ENCODE data around the gene ORAI3.

ORAI3 gene

DNA sequence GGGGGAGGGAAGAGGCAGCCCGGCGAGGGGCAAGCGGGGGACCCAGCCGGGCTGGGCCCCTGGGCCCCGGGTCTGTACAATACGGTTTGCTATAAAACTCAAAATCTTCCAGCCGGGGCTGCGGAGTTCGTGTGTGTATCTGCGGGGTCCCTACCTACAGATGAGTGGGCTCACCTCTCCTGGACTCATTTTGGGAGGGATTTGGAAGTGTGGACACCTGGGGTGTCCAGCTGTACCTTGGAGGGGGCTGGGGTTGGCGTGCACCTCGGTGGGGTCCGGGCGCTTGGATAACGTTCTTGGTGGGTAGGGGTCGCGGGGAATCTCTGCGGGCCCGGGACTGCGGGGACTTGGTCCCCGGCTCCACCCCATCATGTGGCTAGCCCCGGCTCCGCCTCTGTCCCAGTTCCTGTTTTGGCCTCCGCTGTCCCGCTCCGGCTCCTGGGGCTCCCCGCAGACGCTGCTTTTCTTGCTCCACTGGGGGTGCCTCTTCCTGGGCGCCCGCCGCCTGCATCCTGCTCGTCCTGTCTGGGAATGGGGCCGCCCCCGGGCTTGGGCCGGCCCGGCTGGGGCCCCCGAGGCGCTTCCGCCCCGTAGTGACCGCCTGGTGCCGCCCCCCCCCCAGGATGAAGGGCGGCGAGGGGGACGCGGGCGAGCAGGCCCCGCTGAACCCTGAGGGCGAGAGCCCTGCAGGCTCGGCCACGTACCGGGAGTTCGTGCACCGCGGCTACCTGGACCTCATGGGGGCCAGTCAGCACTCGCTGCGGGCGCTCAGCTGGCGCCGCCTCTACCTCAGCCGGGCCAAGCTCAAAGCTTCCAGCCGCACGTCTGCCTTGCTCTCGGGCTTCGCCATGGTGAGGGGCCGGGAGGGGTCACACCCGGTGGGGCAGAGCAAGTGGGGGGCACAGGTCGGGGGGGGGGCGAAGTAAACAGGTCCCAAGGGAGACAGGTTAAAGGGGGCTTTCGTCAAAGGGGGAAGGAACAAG is at the start of gene ORAI3:
TSS of gene ORAI3 (plus strand) at position 402 of the 983 bp plus-strand sequence. CDS start at position 624, 222 bp downstream.
- Histone ChIP-seq H3K9me3 (ENCODE audit: insufficient read depth, low read length, severe bottlenecking) (no peaks in the 10 kb centered on the region), H3K27me3 (ENCODE audit: insufficient read depth, low read length, poor library complexity) (no peaks in the 10 kb centered on the region), H3K4me2 (ENCODE audit: insufficient read depth, low read length) (no peak within 1 kb of the TSS), H3K36me3 (ENCODE audit: insufficient read depth, low read length) (peaks cover 36% of the 10 kb centered on the region), H3K4me3 (ENCODE audit: low read depth in 1 of 2, low read length in 2 of 2) (no peak within 1 kb of the TSS), H3K27ac (ENCODE audit: low read length) (peak within 1 kb of the TSS; percentile 70), H2AFZ (ENCODE audit: low read depth, low read length) (no peak within 1 kb of the TSS), H3K4me1 (ENCODE audit: insufficient read depth, low read length) (peaks cover 18% of the 10 kb centered on the region), H4K20me1 (ENCODE audit: insufficient read depth, low read length) (no peaks in the 10 kb centered on the region), H3K9ac (ENCODE audit: low read depth, low read length) (no peak within 1 kb of the TSS), H3K79me2 (ENCODE audit: insufficient read depth, low read length) (no peaks in the 10 kb centered on the region)
- DNase-seq (no peak), ATAC-seq (ENCODE audit: insufficient read depth, low read depth) (no peak)
- TF ChIP-seq, protein P1, sequence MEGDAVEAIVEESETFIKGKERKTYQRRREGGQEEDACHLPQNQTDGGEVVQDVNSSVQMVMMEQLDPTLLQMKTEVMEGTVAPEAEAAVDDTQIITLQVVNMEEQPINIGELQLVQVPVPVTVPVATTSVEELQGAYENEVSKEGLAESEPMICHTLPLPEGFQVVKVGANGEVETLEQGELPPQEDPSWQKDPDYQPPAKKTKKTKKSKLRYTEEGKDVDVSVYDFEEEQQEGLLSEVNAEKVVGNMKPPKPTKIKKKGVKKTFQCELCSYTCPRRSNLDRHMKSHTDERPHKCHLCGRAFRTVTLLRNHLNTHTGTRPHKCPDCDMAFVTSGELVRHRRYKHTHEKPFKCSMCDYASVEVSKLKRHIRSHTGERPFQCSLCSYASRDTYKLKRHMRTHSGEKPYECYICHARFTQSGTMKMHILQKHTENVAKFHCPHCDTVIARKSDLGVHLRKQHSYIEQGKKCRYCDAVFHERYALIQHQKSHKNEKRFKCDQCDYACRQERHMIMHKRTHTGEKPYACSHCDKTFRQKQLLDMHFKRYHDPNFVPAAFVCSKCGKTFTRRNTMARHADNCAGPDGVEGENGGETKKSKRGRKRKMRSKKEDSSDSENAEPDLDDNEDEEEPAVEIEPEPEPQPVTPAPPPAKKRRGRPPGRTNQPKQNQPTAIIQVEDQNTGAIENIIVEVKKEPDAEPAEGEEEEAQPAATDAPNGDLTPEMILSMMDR (IDR thresholded peaks at IDR 0.05; ENCODE audit: borderline replicate concordance, extremely low read depth, low read length, poor library complexity, severe bottlenecking), result no peak

DNA sequence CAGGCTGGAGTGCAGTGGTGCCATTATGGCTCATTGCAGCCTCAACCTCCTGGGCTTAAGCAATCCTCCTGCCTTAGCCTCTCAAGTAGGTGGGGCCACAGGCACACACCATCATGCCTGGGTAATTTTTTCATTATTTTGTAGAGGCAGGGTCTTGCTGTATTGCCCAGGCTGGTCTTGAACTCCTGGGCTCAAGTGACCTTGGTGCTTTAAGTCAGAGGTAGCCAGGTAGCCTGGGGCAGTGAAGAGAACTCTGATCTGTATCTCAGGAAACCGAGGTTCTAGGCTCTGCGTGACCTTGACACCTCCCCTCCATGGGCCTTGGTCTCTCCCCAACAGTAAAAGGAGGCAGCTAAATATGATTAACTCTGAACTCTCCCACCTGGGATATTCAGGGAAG is 49.1 kb upstream of the ORAI3 start:
- no peaks in the 10 kb centered on the region for H3K27me3 ChIP-seq (ENCODE audit: insufficient read depth, low read length, poor library complexity)
- TF ChIP-seq EZH2 (IDR thresholded peaks at IDR 0.05; ENCODE audit: borderline replicate concordance, low read depth, low read length, severe bottlenecking), result no peak
- TF ChIP-seq, protein P1 (IDR thresholded peaks at IDR 0.05; ENCODE audit: borderline replicate concordance, extremely low read depth, low read length, poor library complexity, severe bottlenecking), result no peak

DNA sequence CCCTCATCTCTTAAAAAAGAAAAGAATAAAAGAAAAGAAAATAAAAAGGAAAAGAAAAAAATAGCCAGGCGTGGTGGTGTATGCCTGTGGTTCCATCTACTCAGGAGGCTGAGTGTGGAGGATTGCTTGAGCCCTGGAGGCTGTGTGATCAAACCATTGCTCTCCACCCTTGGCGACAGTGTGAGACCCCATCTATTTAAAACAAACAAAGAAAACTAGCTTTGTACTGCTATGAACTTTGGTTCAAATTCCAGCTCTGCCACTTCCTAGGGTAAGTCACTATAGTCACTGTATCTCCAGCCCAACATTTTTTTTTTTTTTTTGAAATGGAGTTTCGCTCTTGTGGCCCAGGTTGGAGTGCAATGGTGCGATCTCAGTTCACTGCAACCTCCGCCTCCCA is 48.3 kb upstream of the ORAI3 start:
- Histone ChIP-seq H3K27ac (ENCODE audit: low read length) (no peak overlapping the region), H3K4me3 (ENCODE audit: low read depth in 1 of 2, low read length in 2 of 2) (no peak overlapping the region), H3K79me2 (ENCODE audit: insufficient read depth, low read length) (peaks cover 2% of the 10 kb centered on the region; the same call in 1 of the 2 replicates), H3K9ac (ENCODE audit: low read depth, low read length) (no peak overlapping the region), H3K4me1 (ENCODE audit: insufficient read depth, low read length) (peaks cover 37% of the 10 kb centered on the region), H2AFZ (ENCODE audit: low read depth, low read length) (no peak overlapping the region), H4K20me1 (ENCODE audit: insufficient read depth, low read length) (no peaks in the 10 kb centered on the region), H3K27me3 (ENCODE audit: insufficient read depth, low read length, poor library complexity) (no peaks in the 10 kb centered on the region), H3K9me3 (ENCODE audit: insufficient read depth, low read length, severe bottlenecking) (no peaks in the 10 kb centered on the region), H3K36me3 (ENCODE audit: insufficient read depth, low read length) (no peaks in the 10 kb centered on the region), H3K4me2 (ENCODE audit: insufficient read depth, low read length) (no peak overlapping the region)
- no peak for DNase-seq
- no peak for TF ChIP-seq EZH2 (IDR thresholded peaks at IDR 0.05; ENCODE audit: borderline replicate concordance, low read depth, low read length, severe bottlenecking)
- TF ChIP-seq, protein P1 (IDR thresholded peaks at IDR 0.05; ENCODE audit: borderline replicate concordance, extremely low read depth, low read length, poor library complexity, severe bottlenecking), result no peak
- ATAC-seq (ENCODE audit: insufficient read depth, low read depth), result no peak

More for the DNA sequence above, 49.1 kb upstream of the ORAI3 start:
- Histone ChIP-seq H3K4me3 (ENCODE audit: low read depth in 1 of 2, low read length in 2 of 2) (no peak overlapping the region), H2AFZ (ENCODE audit: low read depth, low read length) (no peak overlapping the region), H3K9ac (ENCODE audit: low read depth, low read length) (no peak overlapping the region), H3K9me3 (ENCODE audit: insufficient read depth, low read length, severe bottlenecking) (no peaks in the 10 kb centered on the region), H3K36me3 (ENCODE audit: insufficient read depth, low read length) (no peaks in the 10 kb centered on the region), H3K79me2 (ENCODE audit: insufficient read depth, low read length) (peaks cover 2% of the 10 kb centered on the region; the same call in 1 of the 2 replicates), H3K27ac (ENCODE audit: low read length) (no peak overlapping the region), H3K4me1 (ENCODE audit: insufficient read depth, low read length) (peaks cover 36% of the 10 kb centered on the region), H3K4me2 (ENCODE audit: insufficient read depth, low read length) (no peak overlapping the region), H4K20me1 (ENCODE audit: insufficient read depth, low read length) (no peaks in the 10 kb centered on the region)
- DNase-seq, result no peak
- ATAC-seq (ENCODE audit: insufficient read depth, low read depth), result no peak
